ENCODE data around the gene CNTRL. TPM values are rescaled to one million over a fixed set of nuclear protein-coding genes. Genes with fewer than 3 reads are reported as not detected.

Gene CNTRL
- total and polyA plus RNA-seq, 2 donors (not counting 1 experiment from before 2014, with no cell fraction given), result 40.0 to 146 TPM

- Histone ChIP-seq H2AFZ (ENCODE audit: insufficient read depth, low read depth, low read length, poor library complexity, severe bottlenecking) (no peak overlapping the region), H3K4me1 (ENCODE audit: control insufficient read depth in 2 of 2, insufficient read depth in 2 of 2, low read length in 2 of 2) (peaks cover 8% of the 10 kb centered on the region in 2 donors), H3K4me3 (ENCODE audit: control extremely low read depth in 1 of 5, extremely low read depth in 1 of 5, insufficient read depth in 1 of 5, low read depth in 2 of 5, low read length in 4 of 5) (no peak overlapping the region), H3K27ac (ENCODE audit: low read length in 2 of 2) (no peak overlapping the region), H3K27me3 (replicated peaks in 1 of 4; ENCODE audit: control extremely low read depth in 1 of 4, control insufficient read depth in 3 of 4, insufficient read depth in 4 of 4, low read length in 3 of 4) (no peaks in the 10 kb centered on the region), H3K4me2 (replicated peaks; ENCODE audit: low read depth, low read length, poor library complexity, severe bottlenecking) (no peak overlapping the region), H3K36me3 (replicated peaks in 1 of 2; ENCODE audit: control extremely low read depth in 1 of 2, control insufficient read depth in 1 of 2, extremely low read depth in 1 of 2, insufficient read depth in 2 of 2, low read length in 1 of 2) (peaks cover 3 to 12% of the 10 kb centered on the region in 2 experiments), H3K9ac (ENCODE audit: low read length) (no peak overlapping the region), H3K9me3 (ENCODE audit: control extremely low read depth in 1 of 3, control insufficient read depth in 2 of 3, insufficient read depth in 1 of 3, low read length in 2 of 3) (no peaks in the 10 kb centered on the region), H4K20me1 (ENCODE audit: control insufficient read depth, insufficient read depth, low read length, poor library complexity, severe bottlenecking) (no peaks in the 10 kb centered on the region), H3K79me2 (ENCODE audit: control insufficient read depth, insufficient read depth, low read length) (peaks cover 3% of the 10 kb centered on the region)
- ATAC-seq (ENCODE audit: low read depth) (no peak), DNase-seq (no peak)
- intact Hi-C loops (cut with micrococcal nuclease), result no loop called here
- ChIA-PET CTCF (interaction anchor here (0.9 to 6.6 kb wide), 7 partner anchors 10 to 184 kb away, joined by 3 to 70 read pairs (median 5); partner anchors contain the start of gene RAB14), POLR2A (no interaction called here)
- 77% methylated on average over 2 of the region's 3 CpGs for WGBS (ENCODE audit: insufficient coverage)
- peaks cover 14% of the 10 kb centered on the region for H3K4me1 Mint-ChIP-seq
- no peak overlapping the region for H3K27ac Mint-ChIP-seq
- no peaks in the 10 kb centered on the region for H3K27me3 Mint-ChIP-seq
- H3K9me3 Mint-ChIP-seq (ENCODE audit: insufficient read depth), result no peaks in the 10 kb centered on the region
- no peak overlapping the region for H3K4me3 Mint-ChIP-seq
- no peak for TF ChIP-seq CTCF (IDR thresholded peaks at IDR 0.05)
- no peak for TF ChIP-seq EZH2 (IDR thresholded peaks at IDR 0.05; ENCODE audit: borderline replicate concordance, insufficient read depth, low read depth, low read length, poor library complexity, severe bottlenecking)
Measured at GRCh38 chr9:121216271-121216805, 141.6 kb downstream of the CNTRL start.

- DNase-seq, result no peak
- Histone ChIP-seq H3K4me1 (ENCODE audit: control insufficient read depth in 2 of 2, insufficient read depth in 2 of 2, low read length in 2 of 2) (peaks cover 6 to 8% of the 10 kb centered on the region in 2 donors), H3K9me3 (ENCODE audit: control extremely low read depth in 1 of 3, control insufficient read depth in 2 of 3, insufficient read depth in 1 of 3, low read length in 2 of 3) (no peaks in the 10 kb centered on the region), H3K27ac (ENCODE audit: low read length in 2 of 2) (no peak overlapping the region), H3K4me3 (ENCODE audit: control extremely low read depth in 1 of 5, extremely low read depth in 1 of 5, insufficient read depth in 1 of 5, low read depth in 2 of 5, low read length in 4 of 5) (no peak overlapping the region), H3K36me3 (replicated peaks in 1 of 2; ENCODE audit: control extremely low read depth in 1 of 2, control insufficient read depth in 1 of 2, extremely low read depth in 1 of 2, insufficient read depth in 2 of 2, low read length in 1 of 2) (peaks cover 3 to 12% of the 10 kb centered on the region in 2 experiments), H4K20me1 (ENCODE audit: control insufficient read depth, insufficient read depth, low read length, poor library complexity, severe bottlenecking) (no peaks in the 10 kb centered on the region), H3K79me2 (ENCODE audit: control insufficient read depth, insufficient read depth, low read length) (peaks cover 4% of the 10 kb centered on the region), H3K27me3 (replicated peaks in 1 of 4; ENCODE audit: control extremely low read depth in 1 of 4, control insufficient read depth in 3 of 4, insufficient read depth in 4 of 4, low read length in 3 of 4) (no peaks in the 10 kb centered on the region), H3K9ac (ENCODE audit: low read length) (no peak overlapping the region), H2AFZ (ENCODE audit: insufficient read depth, low read depth, low read length, poor library complexity, severe bottlenecking) (no peak overlapping the region), H3K4me2 (replicated peaks; ENCODE audit: low read depth, low read length, poor library complexity, severe bottlenecking) (no peak overlapping the region)
- Mint-ChIP-seq H3K9me3 (ENCODE audit: insufficient read depth) (no peaks in the 10 kb centered on the region), H3K4me3 (no peak overlapping the region), H3K27ac (no peak overlapping the region), H3K4me1 (peaks cover 12% of the 10 kb centered on the region), H3K27me3 (no peaks in the 10 kb centered on the region)
- ChIA-PET CTCF (interaction anchor here (0.6 to 1.4 kb wide), 5 partner anchors 9 to 148 kb away, joined by 3 to 6 read pairs (median 3); no protein-coding TSS in a partner anchor), POLR2A (no interaction called here)
- intact Hi-C loops (cut with micrococcal nuclease), result no loop called here
- ATAC-seq (ENCODE audit: low read depth), result no peak
- WGBS (ENCODE audit: insufficient coverage), result 71% methylated on average over 1 of the region's 4 CpGs
- TF ChIP-seq EZH2 (IDR thresholded peaks at IDR 0.05; ENCODE audit: borderline replicate concordance, insufficient read depth, low read depth, low read length, poor library complexity, severe bottlenecking), result no peak
- no peak for TF ChIP-seq CTCF (IDR thresholded peaks at IDR 0.05)
Measured at GRCh38 chr9:121217609-121218292, 143.0 kb downstream of the CNTRL start.
